Lower lobe of right lung (tissue), 2 donors: Measurements from ENCODE around the gene BMF. TPM values are rescaled to one million over a fixed set of nuclear protein-coding genes. Genes with fewer than 3 reads are reported as not detected.

Experiments used
- ATAC-seq, 2 donors: fragments of 200-7000 bp; cut with Tn5 transposase; one replicate each; pipeline ENCODE4 v1.9.1; 2020 to 2022; ENCODE audit warnings: mild to moderate bottlenecking in 2 of 2, moderate library complexity in 2 of 2
- DNase-seq: peaks from one replicate; pipeline ENCODE4 v3.0.0-alpha.2; 2020
- H3K27ac ChIP-seq: fragments of 200-600 bp; one replicate; pipeline ENCODE4 v1.8.0; 2022
- H3K27me3 ChIP-seq: fragments of 200-600 bp; one replicate; pipeline ENCODE4 v1.8.0; 2022; ENCODE audit warnings: low read depth
- H3K36me3 ChIP-seq: fragments of 200-600 bp; one replicate; pipeline ENCODE4 v1.8.0; 2022; ENCODE audit warnings: mild to moderate bottlenecking
- H3K4me1 ChIP-seq: fragments of 200-600 bp; one replicate; pipeline ENCODE4 v1.8.0; 2022
- H3K4me3 ChIP-seq: fragments of 200-600 bp; one replicate; pipeline ENCODE4 v1.8.0; 2022; ENCODE audit warnings: mild to moderate bottlenecking
- H3K9me3 ChIP-seq: fragments of 200-600 bp; one replicate; pipeline ENCODE4 v1.8.0; 2022
- intact Hi-C: fragments of 100-400 bp; cut with DNase I; formaldehyde crosslinking; loops from one replicate; pipeline ENCODE4 v1.11.0; 2022
- total RNA-seq: library from RNA; stranded (reverse); fragmentation: NEBNext Ultra II Directional; extraction: Animal tissue kit (Norgen Biotek cat#: 25700); gene quantifications from one replicate; pipeline ENCODE4 v1.2.1, GENCODE V29; 2021
- TF ChIP-seq, protein P1 (sequence below): fragments of 200-600 bp; IDR thresholded peaks from one replicate; pipeline ENCODE4 v1.8.0; 2022; ENCODE audit warnings: antibody characterized with exemption, mild to moderate bottlenecking
- donor health status: DM: no; HTN: yes; CAD: no; lungs with severe emphysema.

The BMF gene
- total RNA-seq, 1 donor from 2014 or later = 17.2 TPM

- Histone ChIP-seq H3K27ac (peak overlapping the region; percentile 79), H3K36me3 (peaks cover 25% of the 10 kb centered on the region), H3K4me1 (peaks cover 83% of the 10 kb centered on the region), H3K4me3 (peak overlapping the region; percentile 0), H3K27me3 (no peaks in the 10 kb centered on the region), H3K9me3 (no peaks in the 10 kb centered on the region)
- DNase-seq = no peak
- peak in 1 of 2 donors; percentile 2 for ATAC-seq
- TF ChIP-seq, protein P1, sequence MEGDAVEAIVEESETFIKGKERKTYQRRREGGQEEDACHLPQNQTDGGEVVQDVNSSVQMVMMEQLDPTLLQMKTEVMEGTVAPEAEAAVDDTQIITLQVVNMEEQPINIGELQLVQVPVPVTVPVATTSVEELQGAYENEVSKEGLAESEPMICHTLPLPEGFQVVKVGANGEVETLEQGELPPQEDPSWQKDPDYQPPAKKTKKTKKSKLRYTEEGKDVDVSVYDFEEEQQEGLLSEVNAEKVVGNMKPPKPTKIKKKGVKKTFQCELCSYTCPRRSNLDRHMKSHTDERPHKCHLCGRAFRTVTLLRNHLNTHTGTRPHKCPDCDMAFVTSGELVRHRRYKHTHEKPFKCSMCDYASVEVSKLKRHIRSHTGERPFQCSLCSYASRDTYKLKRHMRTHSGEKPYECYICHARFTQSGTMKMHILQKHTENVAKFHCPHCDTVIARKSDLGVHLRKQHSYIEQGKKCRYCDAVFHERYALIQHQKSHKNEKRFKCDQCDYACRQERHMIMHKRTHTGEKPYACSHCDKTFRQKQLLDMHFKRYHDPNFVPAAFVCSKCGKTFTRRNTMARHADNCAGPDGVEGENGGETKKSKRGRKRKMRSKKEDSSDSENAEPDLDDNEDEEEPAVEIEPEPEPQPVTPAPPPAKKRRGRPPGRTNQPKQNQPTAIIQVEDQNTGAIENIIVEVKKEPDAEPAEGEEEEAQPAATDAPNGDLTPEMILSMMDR = no peak
- intact Hi-C loops = no loop called here
Observed at GRCh38 chr15:40092979-40093869, 15.5 kb downstream of the BMF start.

GRCh38 chr15:40092256-40092978 lies 16.3 kb downstream of the BMF start:
- peak; percentile 69 for DNase-seq
- Histone ChIP-seq H3K4me3 (no peak overlapping the region), H3K27ac (peak overlapping the region; percentile 79), H3K36me3 (peaks cover 25% of the 10 kb centered on the region), H3K4me1 (peaks cover 78% of the 10 kb centered on the region), H3K9me3 (no peaks in the 10 kb centered on the region), H3K27me3 (no peaks in the 10 kb centered on the region)
- ATAC-seq = peak; percentile 79 to 85
- intact Hi-C loops = no loop called here
- TF ChIP-seq, protein P1 = no peak

DNA sequence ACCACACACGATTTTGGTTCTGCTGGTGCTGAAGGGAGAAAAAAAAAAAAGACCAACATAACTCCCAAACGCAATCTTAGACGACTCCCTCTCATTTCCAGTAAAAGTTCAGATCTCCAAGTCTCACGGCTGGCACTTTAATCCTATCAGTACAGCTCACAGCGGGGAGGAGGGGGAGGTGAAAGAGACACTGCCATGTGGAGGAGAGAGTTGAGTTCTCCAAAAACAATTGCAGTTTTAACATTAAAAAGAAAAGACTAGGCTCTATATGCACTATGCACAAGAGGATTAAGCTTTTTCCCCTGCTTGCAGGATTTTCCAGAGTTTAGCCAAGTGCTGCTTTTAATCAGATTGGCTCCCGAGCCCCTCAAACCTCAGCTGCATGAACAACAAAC lies 16.8 kb downstream of the BMF start:
- H3K27ac ChIP-seq = peak overlapping the region; percentile 48
- intact Hi-C loops = no loop called here
- TF ChIP-seq, protein P1 = no peak
- H3K4me1 ChIP-seq = peaks cover 72% of the 10 kb centered on the region
- peaks cover 25% of the 10 kb centered on the region for H3K36me3 ChIP-seq
- no peak overlapping the region for H3K4me3 ChIP-seq
- H3K9me3 ChIP-seq = no peaks in the 10 kb centered on the region
- ATAC-seq = no peak
- no peaks in the 10 kb centered on the region for H3K27me3 ChIP-seq
- DNase-seq = no peak

- ATAC-seq (no peak), DNase-seq (no peak)
- Histone ChIP-seq H3K36me3 (peaks cover 25% of the 10 kb centered on the region), H3K27ac (peak overlapping the region; percentile 48), H3K4me3 (no peak overlapping the region), H3K27me3 (no peaks in the 10 kb centered on the region), H3K4me1 (peaks cover 63% of the 10 kb centered on the region), H3K9me3 (no peaks in the 10 kb centered on the region)
- TF ChIP-seq, protein P1 = no peak
- intact Hi-C loops = no loop called here
Observed at GRCh38 chr15:40090774-40091455, 17.8 kb downstream of the BMF start.
